Measurements from ENCODE around the gene MCTP1.

DNA sequence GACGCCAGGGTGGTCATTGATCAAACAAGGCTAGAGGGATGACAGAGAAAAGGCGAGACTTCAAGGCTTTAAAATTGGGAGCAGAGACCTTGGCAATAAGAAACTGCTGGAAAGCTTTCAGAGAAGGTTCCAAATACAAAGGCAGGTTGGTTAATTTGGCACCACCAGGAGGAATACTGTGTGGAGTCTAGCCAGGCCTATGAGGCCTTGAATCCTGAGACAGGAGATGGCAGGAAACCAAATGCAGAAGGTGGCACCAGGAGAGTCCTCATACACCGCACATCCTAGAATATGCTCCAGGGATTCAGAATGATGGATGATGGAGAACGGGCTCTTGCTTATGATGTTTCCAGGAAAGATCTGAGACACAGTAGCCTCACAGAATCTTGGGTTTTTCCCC lies 90.0 kb downstream of the MCTP1 start:
- no peak for TF ChIP-seq POLR2AphosphoS5 (IDR thresholded peaks at IDR 0.05; ENCODE audit: low read depth, low read length)
- no peak for TF ChIP-seq POLR2A (IDR thresholded peaks at IDR 0.05; ENCODE audit: low read depth, low read length)
- no peak for TF ChIP-seq TAF1 (IDR thresholded peaks at IDR 0.05; ENCODE audit: borderline replicate concordance, low read depth, low read length)
